SK-N-DZ (cell line): ENCODE measurements around the gene HOATZ.

ENCODE experiments used
- DNase-seq: peaks from one replicate; pipeline ENCODE4 v3.0.0-alpha.2; 2015; ENCODE audit warnings: low spot score
- small RNA-seq, 2 experiments: library from RNA; depleted of rRNA; stranded (forward); fragments of <200 nt; gene quantifications; one replicate each; pipeline ENCODE3, GENCODE V24; 2014

The HOATZ gene

DNA sequence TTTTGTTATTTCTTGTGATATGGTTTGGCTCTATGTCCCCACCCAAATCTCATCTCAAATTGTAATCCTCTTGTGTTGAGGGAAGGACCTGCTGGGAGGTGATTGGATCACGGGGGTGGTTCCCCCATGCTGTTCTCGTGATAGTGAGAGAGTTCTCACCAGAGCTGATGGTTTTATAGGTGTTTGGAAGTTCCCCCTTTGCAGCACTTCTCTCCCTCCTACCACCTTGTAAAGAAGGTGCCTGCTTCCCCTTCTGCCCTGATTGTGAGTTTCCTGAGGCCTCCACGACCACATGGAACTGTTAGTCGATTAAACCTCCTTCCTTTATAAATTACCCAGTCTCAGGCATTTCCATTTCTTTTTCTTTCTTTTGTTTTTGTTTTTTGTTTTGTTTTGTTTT, 63.2 kb downstream of the HOATZ start:
- no peak for DNase-seq

DNA sequence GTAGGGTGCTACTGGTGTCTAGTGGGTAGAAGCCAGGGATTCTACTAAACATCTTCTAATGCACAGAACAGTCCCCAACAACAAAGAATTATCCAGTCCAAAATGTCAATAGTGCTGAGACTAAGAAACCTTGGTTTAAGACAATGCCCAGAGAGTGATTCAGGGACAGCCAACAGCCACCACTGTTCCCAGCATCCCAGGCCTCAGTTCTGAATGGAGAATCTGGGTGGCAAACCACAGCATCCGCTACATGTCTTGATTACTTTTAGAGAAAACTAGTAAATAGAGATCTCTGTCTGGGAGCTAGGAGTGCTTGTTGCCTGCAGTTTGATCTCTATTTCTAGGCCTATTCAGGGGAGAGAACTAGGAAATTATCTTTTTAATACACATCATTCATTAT, 66.8 kb downstream of the HOATZ start:
- DNase-seq: no peak

DNA sequence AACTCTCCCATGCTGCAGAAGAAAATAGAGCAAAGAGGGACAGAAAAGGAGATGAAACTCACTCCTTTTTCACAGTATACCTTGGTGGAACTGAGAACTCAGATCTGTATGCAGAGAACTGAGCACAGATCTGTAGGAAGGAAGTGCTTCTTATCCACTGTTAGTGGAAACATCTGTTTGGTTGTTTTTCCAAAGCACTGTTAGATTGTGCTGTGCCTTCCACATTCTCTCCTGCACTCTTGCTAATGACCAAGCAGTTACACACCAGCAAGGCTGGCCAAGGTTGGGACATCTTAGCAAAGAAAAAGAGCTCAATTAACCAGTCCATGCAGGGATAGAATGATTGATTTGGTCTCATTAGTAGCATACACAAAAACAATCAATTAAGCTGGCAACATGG, 67.6 kb downstream of the HOATZ start:
- no peak for DNase-seq

DNA sequence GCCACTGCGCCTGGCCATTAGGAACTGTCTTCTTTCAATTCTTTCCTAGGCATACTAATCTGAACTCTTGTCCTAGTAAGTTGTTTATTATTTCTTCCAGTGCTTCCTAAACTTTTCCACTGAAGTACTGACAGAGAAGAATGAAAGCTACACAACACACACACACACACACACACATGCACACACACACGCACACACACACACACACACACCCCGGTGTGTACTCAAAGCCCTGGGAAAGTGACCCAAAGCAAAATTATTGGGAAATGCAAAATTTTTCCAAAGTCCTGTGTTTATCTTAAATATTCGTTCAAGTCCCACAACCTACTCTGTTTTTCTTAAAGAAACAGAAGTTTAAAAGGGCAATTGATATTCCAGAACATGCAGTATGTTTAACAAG, 68.3 kb downstream of the HOATZ start:
- DNase-seq: no peak

DNA sequence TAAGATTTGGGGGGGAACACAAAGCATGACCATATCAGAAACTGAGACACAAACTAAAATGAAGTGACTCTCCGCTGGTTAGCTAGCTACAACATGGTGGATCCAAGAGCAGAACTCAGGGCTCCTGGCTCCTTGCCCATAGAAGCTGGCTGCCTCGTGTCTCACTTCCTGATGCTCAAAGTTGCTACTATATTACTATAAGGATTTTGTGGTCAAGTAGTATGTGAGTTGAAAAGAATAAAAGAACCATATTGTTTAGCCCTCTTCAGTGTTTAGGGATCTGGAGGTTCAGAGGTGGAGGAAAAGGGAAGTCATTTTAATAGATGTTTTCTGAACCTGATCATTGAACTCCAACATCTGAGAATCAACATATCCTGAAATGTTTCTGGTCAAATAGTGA, 70.8 kb downstream of the HOATZ start:
- no peak for DNase-seq

DNA sequence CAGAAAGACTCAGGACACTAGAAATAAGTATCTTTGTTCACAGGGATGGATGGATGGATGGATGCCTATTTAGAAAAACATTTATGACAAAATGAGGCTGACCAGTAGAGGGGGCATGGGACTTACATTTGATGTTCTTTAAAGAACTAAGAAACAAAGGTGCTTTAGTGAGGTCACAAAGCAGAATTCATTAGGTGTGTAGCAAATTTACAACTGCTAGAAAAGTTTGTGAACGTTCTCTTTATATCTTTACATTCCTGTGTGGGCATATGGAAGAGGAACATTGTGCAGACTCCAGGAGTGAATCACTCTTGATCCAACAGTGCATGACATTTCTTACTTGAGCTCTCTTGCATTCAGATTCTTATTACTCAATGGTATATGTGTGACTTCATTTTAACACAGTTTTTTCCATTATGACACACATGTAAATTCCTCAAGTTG, 71.8 kb downstream of the HOATZ start:
- peak; percentile 41 for DNase-seq

Small RNAs within 50 kb of the gene (small RNA-seq; reads per million reads assigned to genes)
- gene MIR34B: 0 to 0.35 reads per million in 2 experiments
- gene MIR34C: 0.39 to 4.6 reads per million in 2 experiments
